Ascending aorta (tissue), 2 donors: Measurements from ENCODE around the gene AIF1. TPM values are rescaled to one million over a fixed set of nuclear protein-coding genes. Genes with fewer than 3 reads are reported as not detected.

Experiments
- DNase-seq, 2 donors: peaks; one replicate each; pipeline ENCODE4 v3.0.0-alpha.2; 2019; ENCODE audit warnings: low spot score in 2 of 2
- H3K27ac ChIP-seq, 2 donors: fragments of 200-600 bp; sonication (generic); one replicate each; pipeline ENCODE4 v1.5.1; 2016 to 2017; ENCODE audit warnings: mild to moderate bottlenecking in 1 of 2
- H3K27me3 ChIP-seq: fragments of 200-600 bp; sonication (generic); one replicate; pipeline ENCODE4 v1.5.1; 2017
- H3K36me3 ChIP-seq, 2 donors: fragments of 200-600 bp; sonication (generic); one replicate each; pipeline ENCODE4 v1.5.1; 2016
- H3K4me1 ChIP-seq, 2 donors: fragments of 200-600 bp; sonication (generic); one replicate each; pipeline ENCODE4 v1.5.1; 2016 to 2017; ENCODE audit warnings: mild to moderate bottlenecking in 1 of 2
- H3K4me3 ChIP-seq, 2 donors: fragments of 200-600 bp; sonication (generic); one replicate each; pipeline ENCODE4 v1.5.1; 2016 to 2017; ENCODE audit warnings: mild to moderate bottlenecking in 1 of 2
- H3K9me3 ChIP-seq, 2 donors: fragments of 200-600 bp; sonication (generic); one replicate each; pipeline ENCODE4 v1.5.1; 2016
- intact Hi-C: fragments of 100-400 bp; cut with DNase I; formaldehyde crosslinking; loops from one replicate; pipeline ENCODE4 v1.15.1; 2023
- total RNA-seq: library from RNA; depleted of rRNA; stranded (reverse); fragments of >200 nt; gene quantifications from one replicate; pipeline ENCODE4 v1.1.0, GENCODE V29; 2016
- TF ChIP-seq, protein P1 (sequence below), 3 experiments: fragments of 200-600 bp in 2 of 3; fragments of 450-650 bp in 1 of 3; sonication (generic) in 2 of 3; IDR thresholded peaks; one replicate each; pipeline ENCODE4 v1.5.1; 2016 to 2019; ENCODE audit warnings: antibody characterized with exemption in 3 of 3, mild to moderate bottlenecking in 1 of 3, moderate library complexity in 1 of 3

AIF1 gene
- total RNA-seq, 1 donor from 2014 or later = 1.7 TPM

DNA sequence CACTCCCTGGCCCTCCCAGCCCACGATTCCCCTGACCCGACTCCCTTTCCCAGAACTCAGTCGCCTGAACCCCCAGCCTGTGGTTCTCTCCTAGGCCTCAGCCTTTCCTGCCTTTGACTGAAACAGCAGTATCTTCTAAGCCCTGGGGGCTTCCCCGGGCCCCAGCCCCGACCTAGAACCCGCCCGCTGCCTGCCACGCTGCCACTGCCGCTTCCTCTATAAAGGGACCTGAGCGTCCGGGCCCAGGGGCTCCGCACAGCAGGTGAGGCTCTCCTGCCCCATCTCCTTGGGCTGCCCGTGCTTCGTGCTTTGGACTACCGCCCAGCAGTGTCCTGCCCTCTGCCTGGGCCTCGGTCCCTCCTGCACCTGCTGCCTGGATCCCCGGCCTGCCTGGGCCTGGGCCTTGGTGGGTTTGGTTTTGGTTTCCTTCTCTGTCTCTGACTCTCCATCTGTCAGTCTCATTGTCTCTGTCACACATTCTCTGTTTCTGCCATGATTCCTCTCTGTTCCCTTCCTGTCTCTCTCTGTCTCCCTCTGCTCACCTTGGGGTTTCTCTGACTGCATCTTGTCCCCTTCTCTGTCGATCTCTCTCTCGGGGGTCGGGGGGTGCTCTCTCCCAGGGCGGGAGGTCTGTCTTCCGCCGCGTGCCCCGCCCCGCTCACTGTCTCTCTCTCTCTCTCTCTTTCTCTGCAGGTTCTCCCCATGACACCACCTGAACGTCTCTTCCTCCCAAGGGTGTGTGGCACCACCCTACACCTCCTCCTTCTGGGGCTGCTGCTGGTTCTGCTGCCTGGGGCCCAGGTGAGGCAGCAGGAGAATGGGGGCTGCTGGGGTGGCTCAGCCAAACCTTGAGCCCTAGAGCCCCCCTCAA is 42.8 kb upstream of the AIF1 start, which contains the start of gene LTA:
Gene LTA (plus strand): TSS at position 249 of the 871 bp plus-strand sequence. CDS start 454 bp downstream, at position 703.
- H3K27ac ChIP-seq = no peak within 1 kb of the TSS
- TF ChIP-seq, protein P1, sequence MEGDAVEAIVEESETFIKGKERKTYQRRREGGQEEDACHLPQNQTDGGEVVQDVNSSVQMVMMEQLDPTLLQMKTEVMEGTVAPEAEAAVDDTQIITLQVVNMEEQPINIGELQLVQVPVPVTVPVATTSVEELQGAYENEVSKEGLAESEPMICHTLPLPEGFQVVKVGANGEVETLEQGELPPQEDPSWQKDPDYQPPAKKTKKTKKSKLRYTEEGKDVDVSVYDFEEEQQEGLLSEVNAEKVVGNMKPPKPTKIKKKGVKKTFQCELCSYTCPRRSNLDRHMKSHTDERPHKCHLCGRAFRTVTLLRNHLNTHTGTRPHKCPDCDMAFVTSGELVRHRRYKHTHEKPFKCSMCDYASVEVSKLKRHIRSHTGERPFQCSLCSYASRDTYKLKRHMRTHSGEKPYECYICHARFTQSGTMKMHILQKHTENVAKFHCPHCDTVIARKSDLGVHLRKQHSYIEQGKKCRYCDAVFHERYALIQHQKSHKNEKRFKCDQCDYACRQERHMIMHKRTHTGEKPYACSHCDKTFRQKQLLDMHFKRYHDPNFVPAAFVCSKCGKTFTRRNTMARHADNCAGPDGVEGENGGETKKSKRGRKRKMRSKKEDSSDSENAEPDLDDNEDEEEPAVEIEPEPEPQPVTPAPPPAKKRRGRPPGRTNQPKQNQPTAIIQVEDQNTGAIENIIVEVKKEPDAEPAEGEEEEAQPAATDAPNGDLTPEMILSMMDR (IDR thresholded peaks at IDR 0.05) = no peak
- no peaks in the 10 kb centered on the region for H3K9me3 ChIP-seq
- no peaks in the 10 kb centered on the region for H3K27me3 ChIP-seq
- intact Hi-C loops = no loop called here
- no peaks in the 10 kb centered on the region for H3K36me3 ChIP-seq
- no peak within 1 kb of the TSS for H3K4me3 ChIP-seq
- H3K4me1 ChIP-seq = no peaks in the 10 kb centered on the region
- no peak for DNase-seq

DNA sequence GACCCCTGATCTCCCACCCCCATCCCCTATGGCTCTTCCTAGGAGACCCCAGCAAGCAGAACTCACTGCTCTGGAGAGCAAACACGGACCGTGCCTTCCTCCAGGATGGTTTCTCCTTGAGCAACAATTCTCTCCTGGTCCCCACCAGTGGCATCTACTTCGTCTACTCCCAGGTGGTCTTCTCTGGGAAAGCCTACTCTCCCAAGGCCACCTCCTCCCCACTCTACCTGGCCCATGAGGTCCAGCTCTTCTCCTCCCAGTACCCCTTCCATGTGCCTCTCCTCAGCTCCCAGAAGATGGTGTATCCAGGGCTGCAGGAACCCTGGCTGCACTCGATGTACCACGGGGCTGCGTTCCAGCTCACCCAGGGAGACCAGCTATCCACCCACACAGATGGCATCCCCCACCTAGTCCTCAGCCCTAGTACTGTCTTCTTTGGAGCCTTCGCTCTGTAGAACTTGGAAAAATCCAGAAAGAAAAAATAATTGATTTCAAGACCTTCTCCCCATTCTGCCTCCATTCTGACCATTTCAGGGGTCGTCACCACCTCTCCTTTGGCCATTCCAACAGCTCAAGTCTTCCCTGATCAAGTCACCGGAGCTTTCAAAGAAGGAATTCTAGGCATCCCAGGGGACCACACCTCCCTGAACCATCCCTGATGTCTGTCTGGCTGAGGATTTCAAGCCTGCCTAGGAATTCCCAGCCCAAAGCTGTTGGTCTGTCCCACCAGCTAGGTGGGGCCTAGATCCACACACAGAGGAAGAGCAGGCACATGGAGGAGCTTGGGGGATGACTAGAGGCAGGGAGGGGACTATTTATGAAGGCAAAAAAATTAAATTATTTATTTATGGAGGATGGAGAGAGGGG is 41.6 kb upstream of the AIF1 start:
- Histone ChIP-seq H3K27me3 (no peaks in the 10 kb centered on the region), H3K4me1 (no peaks in the 10 kb centered on the region), H3K27ac (no peak overlapping the region), H3K4me3 (no peak overlapping the region), H3K9me3 (no peaks in the 10 kb centered on the region), H3K36me3 (no peaks in the 10 kb centered on the region)
- no peak for DNase-seq
- TF ChIP-seq, protein P1 (IDR thresholded peaks at IDR 0.05) = no peak
- intact Hi-C loops = no loop called here

DNA sequence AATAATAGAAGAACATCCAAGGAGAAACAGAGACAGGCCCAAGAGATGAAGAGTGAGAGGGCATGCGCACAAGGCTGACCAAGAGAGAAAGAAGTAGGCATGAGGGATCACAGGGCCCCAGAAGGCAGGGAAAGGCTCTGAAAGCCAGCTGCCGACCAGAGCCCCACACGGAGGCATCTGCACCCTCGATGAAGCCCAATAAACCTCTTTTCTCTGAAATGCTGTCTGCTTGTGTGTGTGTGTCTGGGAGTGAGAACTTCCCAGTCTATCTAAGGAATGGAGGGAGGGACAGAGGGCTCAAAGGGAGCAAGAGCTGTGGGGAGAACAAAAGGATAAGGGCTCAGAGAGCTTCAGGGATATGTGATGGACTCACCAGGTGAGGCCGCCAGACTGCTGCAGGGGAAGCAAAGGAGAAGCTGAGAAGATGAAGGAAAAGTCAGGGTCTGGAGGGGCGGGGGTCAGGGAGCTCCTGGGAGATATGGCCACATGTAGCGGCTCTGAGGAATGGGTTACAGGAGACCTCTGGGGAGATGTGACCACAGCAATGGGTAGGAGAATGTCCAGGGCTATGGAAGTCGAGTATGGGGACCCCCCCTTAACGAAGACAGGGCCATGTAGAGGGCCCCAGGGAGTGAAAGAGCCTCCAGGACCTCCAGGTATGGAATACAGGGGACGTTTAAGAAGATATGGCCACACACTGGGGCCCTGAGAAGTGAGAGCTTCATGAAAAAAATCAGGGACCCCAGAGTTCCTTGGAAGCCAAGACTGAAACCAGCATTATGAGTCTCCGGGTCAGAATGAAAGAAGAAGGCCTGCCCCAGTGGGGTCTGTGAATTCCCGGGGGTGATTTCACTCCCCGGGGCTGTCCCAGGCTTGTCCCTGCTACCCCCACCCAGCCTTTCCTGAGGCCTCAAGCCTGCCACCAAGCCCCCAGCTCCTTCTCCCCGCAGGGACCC is 40.6 kb upstream of the AIF1 start:
- Histone ChIP-seq H3K4me1 (no peaks in the 10 kb centered on the region), H3K27ac (no peak overlapping the region)
- no peak for DNase-seq

DNA sequence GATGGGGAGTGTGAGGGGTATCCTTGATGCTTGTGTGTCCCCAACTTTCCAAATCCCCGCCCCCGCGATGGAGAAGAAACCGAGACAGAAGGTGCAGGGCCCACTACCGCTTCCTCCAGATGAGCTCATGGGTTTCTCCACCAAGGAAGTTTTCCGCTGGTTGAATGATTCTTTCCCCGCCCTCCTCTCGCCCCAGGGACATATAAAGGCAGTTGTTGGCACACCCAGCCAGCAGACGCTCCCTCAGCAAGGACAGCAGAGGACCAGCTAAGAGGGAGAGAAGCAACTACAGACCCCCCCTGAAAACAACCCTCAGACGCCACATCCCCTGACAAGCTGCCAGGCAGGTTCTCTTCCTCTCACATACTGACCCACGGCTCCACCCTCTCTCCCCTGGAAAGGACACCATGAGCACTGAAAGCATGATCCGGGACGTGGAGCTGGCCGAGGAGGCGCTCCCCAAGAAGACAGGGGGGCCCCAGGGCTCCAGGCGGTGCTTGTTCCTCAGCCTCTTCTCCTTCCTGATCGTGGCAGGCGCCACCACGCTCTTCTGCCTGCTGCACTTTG is 39.6 kb upstream of the AIF1 start, which contains the start of gene TNF:
Gene TNF (plus strand): TSS at position 231 of the 567 bp plus-strand sequence. CDS start 177 bp downstream, at position 408.
- H3K27ac ChIP-seq = no peak within 1 kb of the TSS
- H3K4me1 ChIP-seq = no peaks in the 10 kb centered on the region
- H3K9me3 ChIP-seq = no peaks in the 10 kb centered on the region
- TF ChIP-seq, protein P1 (IDR thresholded peaks at IDR 0.05) = no peak
- DNase-seq = peak in 1 of 2 donors; percentile 72
- H3K36me3 ChIP-seq = no peaks in the 10 kb centered on the region
- intact Hi-C loops = no loop called here
- H3K4me3 ChIP-seq = peak within 1 kb of the TSS; percentile 21 to 45
- H3K27me3 ChIP-seq = no peaks in the 10 kb centered on the region

More for the DNA sequence above, 40.6 kb upstream of the AIF1 start:
- Histone ChIP-seq H3K9me3 (no peaks in the 10 kb centered on the region), H3K4me3 (no peak overlapping the region), H3K27me3 (no peaks in the 10 kb centered on the region), H3K36me3 (no peaks in the 10 kb centered on the region)
- intact Hi-C loops = no loop called here
- TF ChIP-seq, protein P1 (IDR thresholded peaks at IDR 0.05) = no peak
